ENCODE data around the gene MTARC2.

Gene MTARC2

GRCh38 chr1:220833436-220833835 is 85.3 kb downstream of the MTARC2 start:
- no peaks in the 10 kb centered on the region for H3K9me3 ChIP-seq (ENCODE audit: low read length)
- H3F3A ChIP-seq (ENCODE audit: insufficient read depth, low read length), result no peaks in the 10 kb centered on the region
- no peaks in the 10 kb centered on the region for H3K4me1 ChIP-seq (ENCODE audit: insufficient read depth, low read length, severe bottlenecking)
- H3K27me3 ChIP-seq (ENCODE audit: insufficient read depth, low read length), result no peaks in the 10 kb centered on the region
- TF ChIP-seq CTCF (IDR thresholded peaks at IDR 0.05; ENCODE audit: low read length), result no peak
- no peak for TF ChIP-seq EZH2 (IDR thresholded peaks at IDR 0.05; ENCODE audit: borderline replicate concordance, low read length)
- no peak overlapping the region for H3K4me3 ChIP-seq (ENCODE audit: low read depth, low read length, poor library complexity, severe bottlenecking)
- H3K79me2 ChIP-seq (ENCODE audit: insufficient read depth, low read length), result no peaks in the 10 kb centered on the region
- H3K9me2 ChIP-seq (ENCODE audit: low read depth, low read length), result no peaks in the 10 kb centered on the region
- no peak overlapping the region for H3K9ac ChIP-seq (ENCODE audit: low read length)
- no peak overlapping the region for H3K4me2 ChIP-seq (ENCODE audit: low read length)
- no peak overlapping the region for H2AFZ ChIP-seq (ENCODE audit: low read length)
- H4K20me1 ChIP-seq (ENCODE audit: insufficient read depth, low read length), result no peaks in the 10 kb centered on the region
- H3K27ac ChIP-seq (ENCODE audit: low read depth, low read length, poor library complexity, severe bottlenecking), result no peak overlapping the region
- no peaks in the 10 kb centered on the region for H3K36me3 ChIP-seq (ENCODE audit: insufficient read depth, low read length)
